Naive B cell (primary cell): ENCODE measurements around the gene NUBPL. TPM values are rescaled to one million over a fixed set of nuclear protein-coding genes. Genes with fewer than 3 reads are reported as not detected.
A peak's percentile ranks its signal among the peaks of the same experiment; 100 is the strongest.

Experiments used
- ATAC-seq, 2 donors: fragments of 150-1000 bp; cut with Tn5 transposase; 2 replicates each; pipeline ENCODE4 v1.10.0; 2021; ENCODE audit warnings: low read depth in 2 of 2, mild to moderate bottlenecking in 2 of 2, moderate library complexity in 2 of 2
- DNase-seq: peaks from one replicate; pipeline ENCODE4 v3.0.0; 2022
- H3K27ac Mint-ChIP-seq, 6 donors: one replicate each; pipeline ENCODE4 v1.8.0; 2020 to 2022; ENCODE audit warnings: mild to moderate bottlenecking in 6 of 6, mixed read lengths in 6 of 6, moderate library complexity in 5 of 6, inconsistent platforms in 2 of 6
- H3K27me3 Mint-ChIP-seq, 3 donors: one replicate each; pipeline ENCODE4 v1.8.0; 2021 to 2022; ENCODE audit warnings: mixed read lengths in 3 of 3, mild to moderate bottlenecking in 1 of 3
- H3K36me3 Mint-ChIP-seq, 2 donors: one replicate each; pipeline ENCODE4 v1.8.0; 2020 to 2022; ENCODE audit warnings: mixed read lengths in 2 of 2, inconsistent platforms in 1 of 2, mild to moderate bottlenecking in 1 of 2
- H3K4me1 Mint-ChIP-seq, 3 donors: one replicate each; pipeline ENCODE4 v1.8.0; 2020 to 2022; ENCODE audit warnings: mixed read lengths in 3 of 3, inconsistent platforms in 1 of 3, mild to moderate bottlenecking in 1 of 3, moderate library complexity in 1 of 3
- H3K4me3 Mint-ChIP-seq, 8 donors: one replicate each; pipeline ENCODE4 v1.8.0; 2020 to 2022; ENCODE audit warnings: mild to moderate bottlenecking in 8 of 8, mixed read lengths in 8 of 8, moderate library complexity in 8 of 8, inconsistent platforms in 2 of 8
- H3K9me3 Mint-ChIP-seq, 7 donors: one replicate each; pipeline ENCODE4 v1.8.0; 2020 to 2022; ENCODE audit warnings: mixed read lengths in 7 of 7, mild to moderate bottlenecking in 5 of 7, inconsistent platforms in 2 of 7, moderate library complexity in 1 of 7
- polyA plus RNA-seq, 6 donors: library from polyadenylated mRNA; unstranded; fragments of 300-500 nt; fragmentation: Illumina TruSeq; gene quantifications; one replicate each; pipeline ENCODE4 v1.2.3, GENCODE V29; 2021; ENCODE audit warnings: low read depth in 6 of 6

NUBPL gene, protein sequence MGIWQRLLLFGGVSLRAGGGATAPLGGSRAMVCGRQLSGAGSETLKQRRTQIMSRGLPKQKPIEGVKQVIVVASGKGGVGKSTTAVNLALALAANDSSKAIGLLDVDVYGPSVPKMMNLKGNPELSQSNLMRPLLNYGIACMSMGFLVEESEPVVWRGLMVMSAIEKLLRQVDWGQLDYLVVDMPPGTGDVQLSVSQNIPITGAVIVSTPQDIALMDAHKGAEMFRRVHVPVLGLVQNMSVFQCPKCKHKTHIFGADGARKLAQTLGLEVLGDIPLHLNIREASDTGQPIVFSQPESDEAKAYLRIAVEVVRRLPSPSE
- 1 to 10 TPM; 5.9 to 9.2 (median 8.6) TPM for polyA plus RNA-seq

DNA sequence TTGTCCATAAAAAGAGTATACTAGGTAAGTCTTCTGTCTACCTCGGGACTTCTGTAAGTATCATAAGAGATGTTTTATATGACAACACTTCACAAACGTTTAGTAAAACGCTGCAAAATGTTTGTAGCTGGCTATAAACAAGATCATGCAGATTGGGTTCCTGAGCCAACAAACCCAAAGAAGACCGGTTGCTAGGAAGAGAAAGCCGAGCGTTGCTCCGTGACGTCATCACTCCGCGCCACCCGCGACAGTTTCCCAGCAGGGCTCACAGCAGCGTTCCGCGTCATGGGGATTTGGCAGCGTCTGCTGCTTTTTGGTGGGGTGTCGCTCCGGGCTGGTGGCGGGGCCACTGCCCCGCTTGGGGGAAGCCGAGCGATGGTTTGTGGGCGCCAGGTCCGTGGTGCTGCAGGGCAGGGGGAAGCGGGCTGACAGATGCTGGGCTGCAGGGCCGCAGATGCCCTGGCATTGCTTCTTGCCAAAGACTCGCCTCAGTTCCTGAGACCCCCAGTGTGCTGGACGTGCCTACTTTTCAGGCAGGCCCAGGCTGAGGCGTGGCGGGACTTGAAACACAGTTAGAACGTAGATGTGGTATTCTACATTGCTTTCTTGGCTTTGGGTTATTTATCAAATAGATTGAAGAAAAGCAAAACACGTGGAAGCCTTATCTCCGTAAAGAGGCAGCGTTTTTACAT, at the start of gene NUBPL:
NUBPL (plus strand) TSS at position 250 of the 692 bp plus-strand sequence; CDS start at position 286, 36 bp downstream.
- ATAC-seq: peak; percentile 95 to 96
- H3K27me3 Mint-ChIP-seq: peaks cover 11 to 24% (median 15%) of the 10 kb centered on the region in 3 donors
- peak within 1 kb of the TSS; percentile 96 to 99 (median 98) for H3K27ac Mint-ChIP-seq
- peaks cover 0 to 4% (median 0%) of the 10 kb centered on the region in 7 donors for H3K9me3 Mint-ChIP-seq
- DNase-seq: peak; percentile 97
- H3K4me3 Mint-ChIP-seq: peak within 1 kb of the TSS; percentile 91 to 98 (median 96)
- H3K4me1 Mint-ChIP-seq: peaks cover 17 to 34% (median 27%) of the 10 kb centered on the region in 3 donors
- peaks cover 0 to 3% of the 10 kb centered on the region in 2 donors for H3K36me3 Mint-ChIP-seq

- Mint-ChIP-seq H3K4me1 (no peaks in the 10 kb centered on the region), H3K27me3 (peaks cover 0 to under 1% (median 0%) of the 10 kb centered on the region in 3 donors), H3K9me3 (peaks cover 0 to 4% (median 0%) of the 10 kb centered on the region in 7 donors), H3K27ac (no peak overlapping the region), H3K36me3 (no peaks in the 10 kb centered on the region), H3K4me3 (no peak overlapping the region)
- DNase-seq: no peak
- no peak for ATAC-seq
Measured at GRCh38 chr14:31527087-31527486, 34.1 kb upstream of the NUBPL start.

DNA sequence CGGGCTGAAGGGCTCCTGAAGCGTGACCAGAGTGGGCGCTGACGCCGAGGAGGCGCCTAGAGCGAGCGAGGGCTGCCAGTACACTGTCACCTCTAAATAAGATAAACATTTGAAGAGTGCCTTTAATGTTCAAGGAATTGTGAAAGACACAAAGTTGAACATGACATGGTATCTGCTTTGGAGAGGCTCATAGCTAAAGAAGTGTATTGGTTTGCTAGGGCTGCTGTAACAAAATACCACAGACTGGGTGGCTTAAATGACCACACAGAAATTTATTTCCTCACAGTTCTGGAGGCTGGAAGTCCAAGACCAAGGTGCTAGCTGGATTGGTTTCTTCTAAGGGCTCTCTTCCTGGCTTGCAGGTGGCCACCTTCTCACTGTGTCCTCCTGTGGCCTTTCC, 33.7 kb upstream of the NUBPL start:
- H3K9me3 Mint-ChIP-seq: peaks cover 0 to 4% (median 0%) of the 10 kb centered on the region in 7 donors
- H3K4me1 Mint-ChIP-seq: no peaks in the 10 kb centered on the region
- no peaks in the 10 kb centered on the region for H3K36me3 Mint-ChIP-seq
- H3K27ac Mint-ChIP-seq: no peak overlapping the region
- DNase-seq (no peak), ATAC-seq (no peak)
- H3K27me3 Mint-ChIP-seq: no peaks in the 10 kb centered on the region
- H3K4me3 Mint-ChIP-seq: no peak overlapping the region

DNA sequence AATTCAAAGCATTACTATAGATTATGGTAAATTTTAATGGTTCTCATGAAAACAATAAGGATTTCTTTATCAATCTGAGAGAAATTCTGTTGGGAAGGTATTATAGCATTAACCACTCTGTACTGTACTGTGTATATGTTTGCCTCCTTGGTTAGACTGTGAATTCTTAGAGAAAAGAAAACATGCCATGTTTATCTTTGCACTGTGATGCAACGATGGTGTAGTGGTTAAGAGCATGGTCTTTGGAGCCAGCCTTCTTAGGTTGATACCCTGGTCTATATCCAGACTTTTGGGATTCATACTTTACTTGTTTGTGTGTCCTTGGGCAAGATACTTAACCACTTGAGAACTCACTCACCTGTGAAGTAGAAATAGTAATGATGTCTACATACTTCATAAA, 32.2 kb upstream of the NUBPL start:
- DNase-seq: no peak
- Mint-ChIP-seq H3K4me1 (no peaks in the 10 kb centered on the region), H3K36me3 (no peaks in the 10 kb centered on the region), H3K27me3 (no peaks in the 10 kb centered on the region), H3K4me3 (no peak overlapping the region), H3K9me3 (peaks cover 0 to 4% (median 0%) of the 10 kb centered on the region in 7 donors), H3K27ac (no peak overlapping the region)
- ATAC-seq: no peak

GRCh38 chr14:31530136-31530535, 31.1 kb upstream of the NUBPL start:
- H3K9me3 Mint-ChIP-seq: peaks cover 0 to 4% (median 0%) of the 10 kb centered on the region in 7 donors
- H3K27ac Mint-ChIP-seq: peak overlapping the region in 1 of 6 donors; percentile 58
- no peaks in the 10 kb centered on the region for H3K36me3 Mint-ChIP-seq
- no peaks in the 10 kb centered on the region for H3K27me3 Mint-ChIP-seq
- no peaks in the 10 kb centered on the region for H3K4me1 Mint-ChIP-seq
- DNase-seq (no peak), ATAC-seq (no peak)
- H3K4me3 Mint-ChIP-seq: no peak overlapping the region

DNA sequence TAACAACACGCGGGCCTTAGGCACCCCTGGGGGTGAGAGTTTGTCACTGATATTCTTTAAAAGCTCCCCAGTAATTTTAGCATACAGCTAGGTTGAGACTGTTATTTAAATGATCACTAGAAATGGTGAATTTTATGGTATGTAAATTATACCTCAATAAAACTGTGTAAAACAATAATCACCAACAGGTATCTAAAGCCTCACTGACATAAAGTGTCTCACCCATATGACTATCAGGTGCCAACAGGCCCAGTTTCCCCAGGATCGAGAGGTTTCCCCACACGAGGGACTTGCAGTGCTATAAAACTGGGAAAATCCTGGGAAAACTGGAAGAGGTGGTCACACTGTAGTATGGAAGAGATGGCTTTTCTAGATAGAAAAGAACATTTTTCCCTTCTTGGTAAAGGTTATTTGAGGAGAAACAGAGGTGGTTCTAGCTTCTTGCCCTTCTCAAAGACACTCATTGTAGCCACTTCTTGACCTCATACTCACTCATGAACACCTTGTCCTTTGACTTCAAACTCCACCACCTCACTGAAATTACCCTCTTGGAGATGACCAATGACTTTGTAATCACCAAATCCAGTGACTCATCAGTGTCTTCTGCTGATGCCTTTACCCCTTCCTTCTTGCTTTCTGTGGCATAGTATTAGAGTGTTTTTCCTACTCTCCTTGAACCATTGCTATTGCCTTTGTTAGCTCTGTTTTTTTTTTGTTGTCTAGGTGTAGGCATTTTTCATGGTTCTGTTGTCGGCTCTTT, 24.8 kb upstream of the NUBPL start:
- Mint-ChIP-seq H3K27me3 (peaks cover 3 to 29% (median 12%) of the 10 kb centered on the region in 3 donors), H3K27ac (no peak overlapping the region), H3K36me3 (no peaks in the 10 kb centered on the region), H3K4me1 (no peaks in the 10 kb centered on the region), H3K9me3 (no peaks in the 10 kb centered on the region), H3K4me3 (no peak overlapping the region)
- no peak for DNase-seq
- no peak for ATAC-seq

DNA sequence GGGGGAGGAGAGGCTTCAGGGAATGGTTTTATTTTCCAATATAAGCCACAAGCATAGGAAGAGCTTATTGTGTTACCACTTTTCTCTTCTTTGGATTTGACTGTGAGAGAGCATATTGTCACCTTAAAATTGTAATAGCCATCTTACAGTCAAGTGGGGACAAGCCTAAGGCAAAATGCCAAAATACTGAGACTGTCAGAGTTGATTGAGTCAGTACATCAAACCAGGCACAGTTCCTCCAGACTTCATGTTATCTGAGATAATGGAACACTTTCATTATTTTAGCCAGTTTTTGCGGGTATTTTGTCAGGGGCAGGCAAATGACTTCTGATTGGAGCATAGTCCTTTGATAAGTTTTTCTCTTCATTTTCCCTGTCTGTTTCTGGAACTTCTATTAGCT, 19.5 kb upstream of the NUBPL start:
- Mint-ChIP-seq H3K27ac (no peak overlapping the region), H3K4me1 (no peaks in the 10 kb centered on the region), H3K27me3 (peaks cover 8 to 31% (median 8%) of the 10 kb centered on the region in 3 donors), H3K4me3 (no peak overlapping the region), H3K36me3 (no peaks in the 10 kb centered on the region), H3K9me3 (no peaks in the 10 kb centered on the region)
- no peak for ATAC-seq
- DNase-seq: no peak

DNA sequence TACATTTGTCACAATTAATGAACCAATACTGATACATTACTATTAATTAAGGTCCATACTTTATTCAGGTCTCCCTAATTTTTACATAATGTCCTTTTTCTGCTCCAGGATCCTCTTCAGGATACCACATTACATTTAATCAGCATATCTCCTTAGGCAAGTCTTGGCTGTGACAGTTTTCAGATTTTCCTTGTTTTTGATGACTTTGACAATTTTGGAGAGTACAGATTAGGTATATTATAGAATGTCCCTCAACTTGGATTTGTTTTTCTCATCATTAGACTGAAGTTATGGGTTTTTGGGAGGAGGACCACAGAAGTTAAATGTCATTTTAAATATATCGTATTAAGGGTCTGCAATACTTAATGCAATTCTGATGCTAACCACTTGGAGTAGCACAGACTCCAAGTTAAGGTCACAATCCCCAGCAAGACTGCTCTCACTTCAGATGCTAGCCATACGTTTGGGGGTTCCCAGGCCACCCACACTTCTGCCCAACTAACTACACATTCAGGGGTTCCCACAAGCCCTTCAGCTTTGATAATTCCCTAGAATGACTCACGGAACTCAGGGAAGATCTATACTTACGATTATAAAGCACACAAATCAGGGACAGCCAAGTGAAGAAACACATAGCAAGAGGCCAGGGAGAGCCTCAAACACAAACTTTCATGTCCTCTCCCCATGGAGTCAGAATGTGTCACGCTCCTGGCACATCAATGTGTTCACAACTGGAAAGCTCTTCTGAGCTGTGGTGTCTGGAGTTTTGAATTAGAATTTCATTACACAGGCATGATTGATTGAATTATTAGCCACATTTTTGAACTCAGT, 17.0 kb upstream of the NUBPL start:
- Mint-ChIP-seq H3K4me3 (no peak overlapping the region), H3K4me1 (no peaks in the 10 kb centered on the region), H3K36me3 (no peaks in the 10 kb centered on the region), H3K27ac (no peak overlapping the region), H3K27me3 (peaks cover 9 to 29% (median 18%) of the 10 kb centered on the region in 3 donors), H3K9me3 (no peaks in the 10 kb centered on the region)
- DNase-seq (no peak), ATAC-seq (peak; percentile 53 to 56)

GRCh38 chr14:31544816-31545215, 16.4 kb upstream of the NUBPL start:
- peaks cover 0 to 4% of the 10 kb centered on the region in 2 donors for H3K36me3 Mint-ChIP-seq
- peaks cover 16 to 35% (median 19%) of the 10 kb centered on the region in 3 donors for H3K27me3 Mint-ChIP-seq
- no peaks in the 10 kb centered on the region for H3K4me1 Mint-ChIP-seq
- ATAC-seq: no peak
- peaks cover 0 to 4% (median 0%) of the 10 kb centered on the region in 7 donors for H3K9me3 Mint-ChIP-seq
- DNase-seq: no peak
- no peak overlapping the region for H3K4me3 Mint-ChIP-seq
- H3K27ac Mint-ChIP-seq: no peak overlapping the region

DNA sequence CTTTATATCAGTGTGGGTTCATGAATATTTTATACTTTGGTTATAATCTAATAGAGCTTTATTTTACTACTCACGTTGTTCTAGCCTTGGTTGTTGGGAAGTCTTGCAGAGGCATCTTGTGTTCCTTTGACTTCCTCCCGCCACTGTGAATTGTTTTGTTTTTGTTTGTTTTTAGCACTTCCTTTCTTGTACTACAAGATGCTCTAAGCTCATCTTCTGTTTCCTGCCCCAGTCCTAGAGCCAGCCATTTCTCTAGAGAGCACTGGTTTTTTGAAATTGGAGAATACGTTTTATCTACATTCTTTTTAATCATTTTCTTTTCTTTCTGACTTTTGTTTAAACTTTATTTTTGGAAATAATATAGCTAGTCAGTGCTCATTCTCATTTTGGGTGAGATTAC, 15.9 kb upstream of the NUBPL start:
- H3K4me3 Mint-ChIP-seq: no peak overlapping the region
- no peak for DNase-seq
- no peak overlapping the region for H3K27ac Mint-ChIP-seq
- peaks cover 0 to 4% (median 0%) of the 10 kb centered on the region in 7 donors for H3K9me3 Mint-ChIP-seq
- H3K27me3 Mint-ChIP-seq: peaks cover 21 to 40% (median 25%) of the 10 kb centered on the region in 3 donors
- H3K4me1 Mint-ChIP-seq: no peaks in the 10 kb centered on the region
- no peak for ATAC-seq
- peaks cover 0 to 8% of the 10 kb centered on the region in 2 donors for H3K36me3 Mint-ChIP-seq

- no peak for ATAC-seq
- H3K27ac Mint-ChIP-seq: no peak overlapping the region
- H3K36me3 Mint-ChIP-seq: peaks cover 0 to 8% of the 10 kb centered on the region in 2 donors
- peaks cover 34 to 48% (median 35%) of the 10 kb centered on the region in 3 donors for H3K27me3 Mint-ChIP-seq
- DNase-seq: no peak
- H3K9me3 Mint-ChIP-seq: peaks cover 0 to 4% (median 0%) of the 10 kb centered on the region in 7 donors
- no peak overlapping the region for H3K4me3 Mint-ChIP-seq
- no peaks in the 10 kb centered on the region for H3K4me1 Mint-ChIP-seq
Measured at GRCh38 chr14:31549817-31550216, 11.4 kb upstream of the NUBPL start.

DNA sequence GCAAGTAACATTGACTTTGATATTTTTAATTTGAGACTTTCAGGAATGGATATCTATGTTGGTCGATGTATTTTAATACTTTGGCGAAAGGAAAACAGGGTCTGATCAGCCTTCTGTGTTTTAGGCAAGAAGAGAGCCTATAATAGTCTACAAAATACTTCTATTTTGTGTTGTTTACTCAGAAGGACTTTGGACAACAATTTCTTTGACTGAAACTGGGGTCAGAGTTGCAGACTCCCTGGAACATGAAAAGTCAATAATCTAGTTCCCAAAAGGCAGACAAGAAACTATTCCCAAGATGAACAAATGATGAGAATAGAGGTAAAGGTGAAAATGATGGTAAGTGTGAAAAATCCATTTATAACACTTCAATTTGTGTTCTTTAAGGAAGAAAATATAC, 10.6 kb upstream of the NUBPL start:
- ATAC-seq (no peak), DNase-seq (no peak)
- peaks cover 0 to 4% (median 0%) of the 10 kb centered on the region in 7 donors for H3K9me3 Mint-ChIP-seq
- no peak overlapping the region for H3K4me3 Mint-ChIP-seq
- no peak overlapping the region for H3K27ac Mint-ChIP-seq
- H3K36me3 Mint-ChIP-seq: peaks cover 0 to 8% of the 10 kb centered on the region in 2 donors
- peaks cover 39 to 49% (median 39%) of the 10 kb centered on the region in 3 donors for H3K27me3 Mint-ChIP-seq
- H3K4me1 Mint-ChIP-seq: no peaks in the 10 kb centered on the region
